ENCODE measurements around the gene MCRIP1.

The MCRIP1 gene

DNA sequence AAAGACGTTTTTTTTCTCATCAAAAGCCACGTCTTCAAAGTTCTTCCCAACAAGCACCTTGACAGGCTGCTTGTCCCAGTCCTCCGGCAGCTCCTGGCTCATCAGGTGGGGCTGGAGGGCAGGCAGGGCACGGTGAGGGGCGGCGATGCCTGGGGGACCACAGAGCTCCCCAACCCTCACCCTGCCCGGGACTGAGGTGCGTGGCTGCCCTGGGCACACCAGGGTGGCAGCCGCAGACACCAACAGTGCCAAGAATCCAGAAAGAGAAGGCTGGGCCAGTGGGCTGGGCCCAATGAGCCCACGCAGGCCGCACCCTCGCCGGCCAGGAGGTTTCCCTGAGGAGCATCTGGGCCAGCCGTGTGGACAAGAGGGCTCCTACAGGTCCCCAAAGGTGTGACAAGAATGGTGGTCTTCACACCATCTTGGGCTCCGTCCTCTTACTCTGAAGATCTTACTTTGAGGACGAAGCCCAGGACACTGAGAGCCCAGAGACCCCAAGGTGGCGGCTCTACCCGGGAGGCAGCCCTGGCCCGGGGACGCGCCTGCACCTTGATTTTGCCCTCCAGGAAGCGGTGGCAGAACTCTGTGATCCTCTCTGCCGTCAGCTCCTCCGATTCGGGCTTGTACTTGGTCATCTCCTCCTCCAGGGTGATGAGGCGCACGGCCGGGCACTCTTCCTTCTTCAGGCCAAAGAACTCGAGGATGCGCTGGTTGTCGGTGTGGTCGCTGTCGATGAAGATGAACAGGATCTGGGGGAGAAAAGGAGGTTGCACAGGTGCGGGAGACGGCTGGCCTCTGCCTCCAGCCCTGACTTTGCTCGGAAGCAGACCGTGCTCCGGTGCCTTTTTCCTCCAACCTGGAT, 13.0 kb upstream of the MCRIP1 start:
- Histone ChIP-seq H3K27me3 (ENCODE audit: insufficient read depth, low read length) (no peaks in the 10 kb centered on the region), H3K4me1 (ENCODE audit: control insufficient read depth, insufficient read depth, low read length, unreplicated experiment) (no peaks in the 10 kb centered on the region), H2AFZ (ENCODE audit: low read length, unreplicated experiment) (no peak overlapping the region), H3K27ac (ENCODE audit: low read depth, low read length) (no peak overlapping the region), H3K36me3 (ENCODE audit: insufficient read depth, low read length) (peaks cover 36% of the 10 kb centered on the region; the same call in 1 of the 2 replicates), H3K4me3 (ENCODE audit: low read depth, low read length) (no peak overlapping the region), H3K79me2 (ENCODE audit: control insufficient read depth, insufficient read depth, low read length, unreplicated experiment) (peaks cover 4% of the 10 kb centered on the region)

DNA sequence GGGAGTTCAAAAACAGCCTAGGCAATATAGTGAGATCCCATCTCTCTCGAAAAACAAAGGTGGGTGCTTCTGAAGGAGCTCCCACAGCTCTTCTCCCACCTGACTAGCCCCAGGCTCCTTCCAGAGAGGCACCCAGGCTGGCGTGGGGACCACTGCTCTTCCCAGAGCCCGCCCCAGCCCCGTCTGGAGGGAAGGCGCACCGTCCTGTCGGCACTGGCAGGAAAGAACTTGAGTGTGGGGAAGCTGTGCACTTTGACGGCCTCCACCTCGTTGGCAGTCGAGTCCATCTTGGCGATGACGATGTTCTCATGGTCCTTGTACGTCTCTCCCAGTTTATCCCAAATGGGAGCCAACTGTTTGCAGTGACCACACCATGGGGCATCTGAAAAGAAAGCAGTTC, 12.3 kb upstream of the MCRIP1 start:
- no peak overlapping the region for H3K27ac ChIP-seq (ENCODE audit: low read depth, low read length)
- peaks cover 35% of the 10 kb centered on the region; the same call in 1 of the 2 replicates for H3K36me3 ChIP-seq (ENCODE audit: insufficient read depth, low read length)
- no peaks in the 10 kb centered on the region for H3K79me2 ChIP-seq (ENCODE audit: control insufficient read depth, insufficient read depth, low read length, unreplicated experiment)

DNA sequence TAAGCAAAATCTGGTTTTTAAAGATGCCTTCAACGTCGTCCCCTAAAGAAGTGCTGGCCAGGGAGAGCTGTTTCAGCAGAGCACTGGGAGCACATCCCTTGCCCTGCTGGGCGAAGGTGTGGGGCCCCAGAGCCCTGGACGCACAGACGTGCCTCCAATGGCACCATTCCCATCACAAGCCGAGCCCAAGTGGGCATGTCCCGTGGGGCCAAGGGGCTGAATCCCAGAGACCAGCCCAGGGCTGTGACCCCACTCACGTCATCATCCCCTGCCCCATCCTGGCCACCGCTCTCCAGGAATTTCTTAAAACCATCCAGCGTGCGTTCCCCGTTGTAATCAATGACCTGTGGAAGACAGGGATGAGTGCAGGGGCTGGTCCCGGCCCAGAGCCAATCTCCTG, 11.8 kb upstream of the MCRIP1 start:
- Histone ChIP-seq H3K79me2 (ENCODE audit: control insufficient read depth, insufficient read depth, low read length, unreplicated experiment) (no peaks in the 10 kb centered on the region), H3K36me3 (ENCODE audit: insufficient read depth, low read length) (peaks cover 35% of the 10 kb centered on the region; the same call in 1 of the 2 replicates), H2AFZ (ENCODE audit: low read length, unreplicated experiment) (no peak overlapping the region), H3K27ac (ENCODE audit: low read depth, low read length) (no peak overlapping the region), H3K4me3 (ENCODE audit: low read depth, low read length) (no peak overlapping the region), H3K4me1 (ENCODE audit: control insufficient read depth, insufficient read depth, low read length, unreplicated experiment) (no peaks in the 10 kb centered on the region), H3K27me3 (ENCODE audit: insufficient read depth, low read length) (no peaks in the 10 kb centered on the region)

More for the DNA sequence above, 12.3 kb upstream of the MCRIP1 start:
- H3K4me1 ChIP-seq (ENCODE audit: control insufficient read depth, insufficient read depth, low read length, unreplicated experiment) = no peaks in the 10 kb centered on the region
- H3K4me3 ChIP-seq (ENCODE audit: low read depth, low read length) = no peak overlapping the region
- no peaks in the 10 kb centered on the region for H3K27me3 ChIP-seq (ENCODE audit: insufficient read depth, low read length)
- no peak overlapping the region for H2AFZ ChIP-seq (ENCODE audit: low read length, unreplicated experiment)

DNA sequence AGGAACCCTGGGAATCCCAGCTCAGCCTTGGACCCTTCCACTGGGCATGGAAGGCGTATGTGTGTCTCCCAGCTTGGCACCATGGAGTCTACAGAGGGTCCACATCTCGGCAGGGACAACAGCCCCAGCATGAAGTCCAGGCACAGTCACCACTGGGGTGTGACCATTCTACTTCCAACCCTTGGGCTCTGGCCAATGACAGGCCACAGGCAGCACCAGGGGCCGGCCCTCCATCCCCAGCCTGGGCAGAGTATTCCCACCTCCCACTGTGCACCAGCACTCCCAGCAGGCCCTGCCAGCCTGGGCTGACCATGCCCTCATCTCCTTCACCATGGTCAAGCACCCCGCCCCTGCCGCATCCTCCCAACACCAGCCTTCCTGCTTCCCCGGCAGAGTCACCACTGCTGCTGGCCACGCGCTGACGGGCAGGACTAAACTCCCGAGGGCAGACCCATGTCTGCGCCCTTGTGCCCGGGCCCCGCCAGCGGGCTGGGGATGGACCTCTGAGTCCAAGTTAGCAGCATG, 11.3 kb upstream of the MCRIP1 start:
- H3K79me2 ChIP-seq (ENCODE audit: control insufficient read depth, insufficient read depth, low read length, unreplicated experiment) = no peaks in the 10 kb centered on the region
- H2AFZ ChIP-seq (ENCODE audit: low read length, unreplicated experiment) = no peak overlapping the region
- no peaks in the 10 kb centered on the region for H3K4me1 ChIP-seq (ENCODE audit: control insufficient read depth, insufficient read depth, low read length, unreplicated experiment)
- peaks cover 35% of the 10 kb centered on the region; the same call in 1 of the 2 replicates for H3K36me3 ChIP-seq (ENCODE audit: insufficient read depth, low read length)
- H3K4me3 ChIP-seq (ENCODE audit: low read depth, low read length) = no peak overlapping the region
- H3K27me3 ChIP-seq (ENCODE audit: insufficient read depth, low read length) = no peaks in the 10 kb centered on the region
- H3K27ac ChIP-seq (ENCODE audit: low read depth, low read length) = no peak overlapping the region

DNA sequence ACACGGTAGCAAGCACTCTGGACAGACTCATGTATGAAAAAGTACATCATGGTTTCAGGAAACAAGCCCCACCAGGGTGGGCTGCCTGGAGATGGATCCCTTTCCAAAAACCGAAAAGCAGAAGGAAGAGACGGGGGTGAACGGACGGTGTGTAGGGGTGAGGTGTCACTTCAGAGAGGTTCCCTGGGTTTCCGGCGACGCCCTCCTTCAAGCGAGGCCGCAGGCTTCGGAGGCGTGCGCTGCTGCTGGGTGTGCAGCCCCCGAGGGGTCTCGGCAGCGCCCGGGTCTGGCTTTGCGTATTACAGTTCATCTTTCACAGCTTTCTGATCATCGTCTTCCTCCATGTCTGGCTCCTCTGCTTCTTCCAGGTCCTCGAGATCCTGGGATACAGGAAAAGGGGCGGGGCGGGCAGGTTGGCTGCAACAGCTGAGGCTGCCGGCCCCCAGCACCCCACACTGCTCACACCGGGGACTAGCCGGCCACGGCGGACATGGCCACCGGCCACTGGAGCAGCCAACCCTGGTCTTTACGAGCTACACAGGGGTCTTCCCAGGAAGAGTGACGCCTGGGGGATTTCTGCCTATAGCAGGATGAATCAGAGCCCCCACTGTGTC, 10.7 kb upstream of the MCRIP1 start:
- Histone ChIP-seq H3K36me3 (ENCODE audit: insufficient read depth, low read length) (peaks cover 35% of the 10 kb centered on the region; the same call in 1 of the 2 replicates), H3K27ac (ENCODE audit: low read depth, low read length) (no peak overlapping the region), H2AFZ (ENCODE audit: low read length, unreplicated experiment) (no peak overlapping the region), H3K27me3 (ENCODE audit: insufficient read depth, low read length) (no peaks in the 10 kb centered on the region), H3K4me3 (ENCODE audit: low read depth, low read length) (no peak overlapping the region), H3K79me2 (ENCODE audit: control insufficient read depth, insufficient read depth, low read length, unreplicated experiment) (no peaks in the 10 kb centered on the region), H3K4me1 (ENCODE audit: control insufficient read depth, insufficient read depth, low read length, unreplicated experiment) (no peaks in the 10 kb centered on the region)

DNA sequence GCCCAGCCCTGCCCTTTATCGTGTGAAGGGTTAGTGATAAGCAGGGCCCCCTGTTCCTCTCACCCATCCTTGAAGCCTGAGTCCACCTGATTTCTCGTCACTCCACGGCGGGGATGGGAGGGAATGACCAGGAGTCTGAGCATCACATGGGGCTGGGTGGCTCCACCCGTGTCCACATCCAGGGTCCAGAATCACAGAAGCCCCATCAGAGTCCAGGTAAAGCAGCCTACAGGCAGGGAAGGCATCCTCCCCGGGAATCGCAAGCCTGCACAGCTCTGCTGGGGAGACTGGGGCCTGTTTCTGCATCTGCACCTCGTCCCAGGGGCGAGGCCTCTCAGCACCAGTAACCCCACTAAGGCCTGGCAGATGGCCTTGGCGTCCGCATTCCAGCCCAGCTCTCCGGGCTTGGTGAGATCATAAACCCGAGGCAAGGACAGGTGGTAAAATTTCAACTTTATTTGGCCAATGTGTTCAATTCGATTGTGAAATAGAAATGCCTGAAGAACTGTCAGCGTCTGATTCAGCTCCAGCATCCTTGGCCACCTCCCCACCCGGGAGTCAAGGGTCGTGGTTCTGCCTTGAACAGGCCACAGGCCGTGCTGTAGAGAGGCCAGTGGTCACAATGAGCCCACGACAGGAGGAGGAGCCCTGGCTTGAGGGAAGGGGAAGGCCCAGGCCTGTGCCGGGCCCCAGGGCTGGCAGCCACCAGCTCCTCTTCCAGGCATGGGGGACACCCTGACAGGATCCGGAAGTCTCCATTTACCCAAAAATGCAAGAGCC, 9.8 kb upstream of the MCRIP1 start:
- H3K4me3 ChIP-seq (ENCODE audit: low read depth, low read length) = no peak overlapping the region
- H3K79me2 ChIP-seq (ENCODE audit: control insufficient read depth, insufficient read depth, low read length, unreplicated experiment) = no peaks in the 10 kb centered on the region
- no peaks in the 10 kb centered on the region for H3K4me1 ChIP-seq (ENCODE audit: control insufficient read depth, insufficient read depth, low read length, unreplicated experiment)
- no peaks in the 10 kb centered on the region for H3K27me3 ChIP-seq (ENCODE audit: insufficient read depth, low read length)
- H2AFZ ChIP-seq (ENCODE audit: low read length, unreplicated experiment) = no peak overlapping the region
- H3K27ac ChIP-seq (ENCODE audit: low read depth, low read length) = no peak overlapping the region
- H3K36me3 ChIP-seq (ENCODE audit: insufficient read depth, low read length) = peaks cover 32% of the 10 kb centered on the region; the same call in 1 of the 2 replicates

DNA sequence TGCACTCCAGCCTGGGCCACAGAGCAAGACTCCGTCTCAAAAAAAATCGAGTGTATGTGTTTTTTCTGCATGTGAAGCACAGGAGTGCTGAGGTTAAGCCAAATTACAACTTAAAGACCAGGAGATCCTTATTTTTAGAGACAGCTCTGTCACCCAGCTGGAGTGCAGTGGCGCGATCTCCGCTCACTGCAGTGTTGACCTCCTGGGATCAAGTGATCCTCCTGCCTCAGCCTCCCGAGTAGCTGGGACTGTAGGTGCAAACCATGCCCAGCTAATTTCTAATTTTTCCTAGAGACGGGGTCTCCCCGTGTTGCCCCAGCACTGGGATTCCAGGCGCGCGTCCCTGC, 9.3 kb upstream of the MCRIP1 start:
- Histone ChIP-seq H3K27ac (ENCODE audit: low read depth, low read length) (no peak overlapping the region), H3K79me2 (ENCODE audit: control insufficient read depth, insufficient read depth, low read length, unreplicated experiment) (no peaks in the 10 kb centered on the region), H3K36me3 (ENCODE audit: insufficient read depth, low read length) (peaks cover 31% of the 10 kb centered on the region; the same call in 1 of the 2 replicates), H3K27me3 (ENCODE audit: insufficient read depth, low read length) (no peaks in the 10 kb centered on the region), H3K4me3 (ENCODE audit: low read depth, low read length) (no peak overlapping the region), H2AFZ (ENCODE audit: low read length, unreplicated experiment) (no peak overlapping the region), H3K4me1 (ENCODE audit: control insufficient read depth, insufficient read depth, low read length, unreplicated experiment) (no peaks in the 10 kb centered on the region)

DNA sequence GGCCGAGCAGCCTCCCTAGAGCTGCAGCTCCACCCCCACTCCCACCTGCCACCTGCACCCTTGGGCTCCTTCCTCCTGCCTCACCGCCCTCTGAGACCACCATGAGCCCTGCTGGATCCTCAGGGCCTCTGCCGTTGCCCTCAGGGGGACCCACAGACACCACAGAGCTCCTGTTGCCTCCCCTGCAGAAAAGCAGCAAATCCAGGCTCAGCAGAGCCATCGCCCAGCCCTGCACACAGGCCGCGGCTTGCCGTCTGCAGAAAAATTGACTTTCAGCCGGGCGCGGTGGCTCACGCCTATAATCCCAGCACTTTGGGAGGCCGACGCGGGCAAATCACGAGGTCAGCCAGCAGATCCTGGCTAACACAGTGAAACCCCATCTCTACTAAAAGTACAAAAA, 8.8 kb upstream of the MCRIP1 start:
- H2AFZ ChIP-seq (ENCODE audit: low read length, unreplicated experiment) = no peak overlapping the region
- H3K79me2 ChIP-seq (ENCODE audit: control insufficient read depth, insufficient read depth, low read length, unreplicated experiment) = no peaks in the 10 kb centered on the region
- no peak overlapping the region for H3K4me3 ChIP-seq (ENCODE audit: low read depth, low read length)
- H3K27me3 ChIP-seq (ENCODE audit: insufficient read depth, low read length) = no peaks in the 10 kb centered on the region
- no peak overlapping the region for H3K27ac ChIP-seq (ENCODE audit: low read depth, low read length)
- no peaks in the 10 kb centered on the region for H3K4me1 ChIP-seq (ENCODE audit: control insufficient read depth, insufficient read depth, low read length, unreplicated experiment)
- peaks cover 26% of the 10 kb centered on the region; the same call in 1 of the 2 replicates for H3K36me3 ChIP-seq (ENCODE audit: insufficient read depth, low read length)

DNA sequence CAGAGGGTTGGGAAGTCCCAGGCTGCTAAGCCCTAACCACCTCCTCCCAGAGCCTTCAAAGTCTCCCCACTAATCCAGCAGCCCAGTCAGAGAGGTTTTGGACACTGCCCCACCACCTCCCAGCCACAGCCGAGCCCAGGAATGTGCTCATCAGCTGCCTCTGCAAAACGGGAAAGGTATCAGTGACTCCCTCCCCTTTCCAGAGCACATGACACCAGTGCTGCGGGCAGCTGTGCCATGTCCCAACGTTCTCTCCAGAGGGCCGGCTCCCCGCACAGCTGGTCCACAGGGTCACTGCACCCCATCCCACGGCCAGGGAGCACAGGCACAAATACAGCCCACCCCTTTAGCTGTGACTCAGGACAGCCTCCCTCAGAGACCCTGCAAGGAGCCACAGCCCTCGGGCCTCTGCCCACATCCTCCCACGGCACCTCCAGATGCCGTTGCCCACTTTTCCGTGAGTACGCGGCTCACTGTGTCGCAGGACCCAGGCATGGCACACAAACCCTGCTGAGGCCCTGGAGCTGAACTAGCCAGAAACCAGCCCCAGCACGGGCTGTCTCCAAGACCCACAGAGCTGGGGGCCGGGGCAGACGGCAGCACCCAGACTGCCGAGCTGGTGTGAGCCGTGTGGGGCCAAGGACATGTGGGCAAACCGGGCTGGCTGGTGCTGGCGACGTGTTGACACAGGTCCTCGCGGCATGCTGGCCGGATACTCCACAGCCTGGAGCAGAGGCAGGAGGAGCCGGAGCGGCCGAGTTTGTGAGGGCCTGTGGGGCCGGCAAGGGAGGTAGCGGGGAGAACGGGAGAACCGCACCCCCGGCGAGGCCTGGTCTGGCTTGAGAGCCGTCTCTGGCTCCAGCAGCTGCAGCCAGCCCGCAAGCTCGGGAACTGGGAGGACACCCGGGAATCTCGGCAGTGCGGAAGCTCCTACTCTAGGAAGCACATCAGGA, 8.0 kb upstream of the MCRIP1 start:
- H3K36me3 ChIP-seq (ENCODE audit: insufficient read depth, low read length) = peaks cover 19% of the 10 kb centered on the region; the same call in 1 of the 2 replicates
- no peaks in the 10 kb centered on the region for H3K27me3 ChIP-seq (ENCODE audit: insufficient read depth, low read length)
- no peak overlapping the region for H3K27ac ChIP-seq (ENCODE audit: low read depth, low read length)
- H3K4me1 ChIP-seq (ENCODE audit: control insufficient read depth, insufficient read depth, low read length, unreplicated experiment) = no peaks in the 10 kb centered on the region
- H2AFZ ChIP-seq (ENCODE audit: low read length, unreplicated experiment) = no peak overlapping the region
- no peak overlapping the region for H3K4me3 ChIP-seq (ENCODE audit: low read depth, low read length)
- no peaks in the 10 kb centered on the region for H3K79me2 ChIP-seq (ENCODE audit: control insufficient read depth, insufficient read depth, low read length, unreplicated experiment)

Measured in ACC112 (cell line).